Measurements from ENCODE around the gene PLA2G10.
"Not testable (repeated sequence)": the region's sequence is repeated elsewhere in the genome, so short reads cannot be mapped to it uniquely, and the experiment has no call there.

- TF ChIP-seq EZH2phosphoT487 (IDR thresholded peaks at IDR 0.05; ENCODE audit: low read depth); CTCF (IDR thresholded peaks at IDR 0.05; ENCODE audit: low read depth, low read length): not testable (repeated sequence)
Observed at GRCh38 chr16:14630620-14631330, 63.3 kb downstream of the PLA2G10 start.

All from OCI-LY3 (cell line).